DMS153 (cell line): ENCODE results near the gene SLC24A5.
A peak's percentile ranks its signal among the peaks of the same experiment; 100 is the strongest.

Experiments
- DNase-seq: peaks from one replicate; lab custom pipeline; 2025; lab: John Stamatoyannopoulos, UW

Gene SLC24A5

GRCh38 chr15:48112242-48112641 lies 8.5 kb upstream of the SLC24A5 start:
- DNase-seq, result peak; percentile 25

DNA sequence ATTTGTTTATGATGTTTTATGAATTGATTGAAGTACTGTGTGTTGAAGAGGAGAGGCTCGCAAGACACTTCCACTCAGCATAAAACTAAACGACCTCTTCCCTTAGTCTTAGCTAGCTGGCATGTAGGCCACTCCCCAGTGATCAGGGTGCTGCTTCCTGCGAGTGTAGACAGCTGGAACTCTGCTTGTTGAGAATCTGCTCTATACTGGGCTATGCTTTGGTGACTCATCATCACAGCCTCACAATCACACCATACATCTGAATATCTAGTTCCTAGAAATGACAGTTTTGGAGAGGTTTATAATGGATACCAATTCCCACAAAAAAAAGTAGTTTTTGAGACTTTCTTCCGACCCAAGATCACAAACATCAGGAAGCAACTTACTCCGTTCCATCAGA lies 1.5 kb upstream of the SLC24A5 start:
- no peak for DNase-seq

GRCh38 chr15:48121849-48122248 lies 1.1 kb downstream of the SLC24A5 start:
- DNase-seq, result no peak

GRCh38 chr15:48126667-48127355 lies 6.0 kb downstream of the SLC24A5 start:
- no peak for DNase-seq

- no peak for DNase-seq
Observed at GRCh38 chr15:48131324-48131723, 10.5 kb downstream of the SLC24A5 start.

GRCh38 chr15:48132874-48133273 lies 12.1 kb downstream of the SLC24A5 start:
- DNase-seq, result no peak

- DNase-seq, result no peak
Observed at GRCh38 chr15:48143856-48144255, 23.1 kb downstream of the SLC24A5 start.

DNA sequence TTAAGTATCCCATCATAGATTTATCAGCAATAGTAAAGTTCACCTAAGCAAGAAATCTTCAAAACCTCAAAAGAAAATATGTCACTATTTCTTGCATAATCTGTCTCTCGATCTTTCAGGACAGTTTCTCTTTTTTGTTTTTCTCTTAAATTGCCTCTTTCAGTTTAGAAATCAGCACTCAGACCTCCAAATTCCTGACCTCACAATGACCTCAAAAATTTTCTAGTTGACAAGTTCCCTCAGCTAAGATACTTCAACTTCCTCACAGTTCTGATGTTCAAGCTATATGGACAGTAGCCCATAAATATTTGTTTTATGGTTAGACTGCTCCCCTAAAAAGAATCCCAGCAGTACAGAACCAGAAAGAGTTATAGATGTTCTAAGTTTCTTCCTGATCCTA lies 24.1 kb downstream of the SLC24A5 start:
- no peak for DNase-seq

GRCh38 chr15:48145923-48146322 lies 25.1 kb downstream of the SLC24A5 start:
- DNase-seq, result no peak

DNA sequence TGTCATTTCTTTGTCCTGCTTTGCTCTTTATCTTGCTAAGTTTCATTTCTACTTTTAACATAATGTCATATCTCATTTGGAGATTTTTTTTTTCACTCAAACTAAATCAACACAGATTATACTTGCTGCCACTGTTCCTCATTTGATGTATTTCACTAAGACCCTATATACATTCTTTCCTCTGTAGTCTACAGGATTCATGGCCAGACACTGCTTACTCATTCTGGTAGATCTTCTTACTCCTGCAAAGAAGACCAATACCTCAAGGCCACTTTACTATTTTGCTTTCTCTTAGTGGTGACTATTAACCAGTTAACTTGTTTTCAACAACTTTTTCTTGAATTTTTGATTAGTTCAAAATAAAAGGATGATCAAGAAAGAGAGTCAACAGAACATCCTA lies 26.6 kb downstream of the SLC24A5 start:
- no peak for DNase-seq

- DNase-seq, result no peak
Observed at GRCh38 chr15:48149858-48150257, 29.1 kb downstream of the SLC24A5 start.

- DNase-seq, result no peak
Observed at GRCh38 chr15:48153526-48153925, 32.7 kb downstream of the SLC24A5 start.

DNA sequence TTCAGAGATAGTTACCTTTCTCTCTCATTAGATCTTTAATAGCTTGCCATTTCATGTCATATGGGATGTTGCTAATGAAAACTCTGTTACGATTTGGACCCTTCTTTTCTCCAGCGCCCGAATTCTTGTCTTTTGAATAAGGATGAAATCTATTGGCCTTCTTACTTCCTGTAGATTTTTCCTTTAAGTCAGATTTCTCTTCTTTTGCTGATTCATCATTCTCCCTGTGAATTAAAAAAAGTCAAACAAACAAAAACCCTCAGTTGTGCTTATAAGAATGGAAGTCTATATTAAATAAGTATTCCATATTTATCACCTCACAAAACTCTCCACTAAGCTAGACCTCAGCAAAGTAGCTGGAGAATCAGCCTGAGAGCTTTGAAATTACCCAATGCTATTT lies 47.8 kb downstream of the SLC24A5 start:
- DNase-seq, result no peak

- DNase-seq, result peak; percentile 1
Observed at GRCh38 chr15:48170981-48171380, 50.2 kb downstream of the SLC24A5 start.

DNA sequence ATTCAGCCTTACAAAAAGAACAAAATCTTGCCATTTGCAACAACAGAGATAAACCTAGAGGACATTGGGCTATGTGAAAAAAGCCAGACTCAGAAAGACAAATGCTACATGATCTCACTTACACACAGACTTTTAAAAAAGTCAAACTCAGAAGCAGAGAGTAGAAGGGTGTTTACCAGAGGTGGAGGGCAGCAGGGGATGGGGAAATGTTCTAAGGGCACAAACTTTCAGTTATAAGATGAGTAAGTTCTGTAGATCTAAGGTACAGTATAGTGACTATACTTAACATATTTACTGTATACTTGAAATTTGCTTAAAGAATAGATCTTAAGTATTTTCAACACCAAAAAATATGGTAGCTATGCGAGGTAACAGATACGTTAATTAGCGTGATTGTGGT lies 54.3 kb downstream of the SLC24A5 start:
- DNase-seq, result no peak

DNA sequence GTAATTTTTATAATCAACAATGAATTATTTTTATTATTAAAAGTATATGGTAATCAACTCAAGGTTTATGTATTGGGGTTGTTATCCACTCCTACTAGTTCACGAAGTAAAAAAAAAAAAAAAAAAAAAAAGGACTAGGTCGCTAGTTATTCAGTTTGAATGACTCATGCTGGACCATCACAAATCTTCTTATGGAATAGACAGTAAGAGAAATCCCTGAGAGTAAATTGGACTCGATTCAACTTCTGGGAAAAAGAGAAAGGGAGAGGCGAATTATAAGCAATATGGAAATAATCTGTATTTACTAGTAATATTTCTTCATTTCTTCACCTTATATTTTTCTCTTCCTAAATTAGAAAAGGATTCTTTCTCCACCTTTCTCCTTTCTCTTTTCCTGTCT lies 55.3 kb downstream of the SLC24A5 start:
- no peak for DNase-seq

DNA sequence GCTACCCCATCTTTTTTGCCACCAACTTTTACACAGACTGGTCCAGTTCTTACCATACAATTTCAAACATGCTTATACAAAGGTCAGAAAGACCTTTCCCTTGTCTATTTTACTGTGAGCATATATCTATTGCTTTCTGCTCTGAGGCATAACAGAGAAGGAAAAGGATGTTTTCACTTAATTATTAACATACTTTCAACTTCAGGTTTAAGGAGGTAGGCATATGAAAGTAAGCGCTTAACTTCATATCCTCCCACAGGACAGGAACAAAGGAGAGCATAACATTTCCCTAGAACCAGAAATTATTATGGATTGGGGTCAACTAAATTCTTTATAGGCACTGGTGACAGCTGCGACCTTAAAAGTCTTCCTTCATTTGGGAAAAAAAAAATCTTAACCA lies 56.2 kb downstream of the SLC24A5 start:
- DNase-seq, result no peak

DNA sequence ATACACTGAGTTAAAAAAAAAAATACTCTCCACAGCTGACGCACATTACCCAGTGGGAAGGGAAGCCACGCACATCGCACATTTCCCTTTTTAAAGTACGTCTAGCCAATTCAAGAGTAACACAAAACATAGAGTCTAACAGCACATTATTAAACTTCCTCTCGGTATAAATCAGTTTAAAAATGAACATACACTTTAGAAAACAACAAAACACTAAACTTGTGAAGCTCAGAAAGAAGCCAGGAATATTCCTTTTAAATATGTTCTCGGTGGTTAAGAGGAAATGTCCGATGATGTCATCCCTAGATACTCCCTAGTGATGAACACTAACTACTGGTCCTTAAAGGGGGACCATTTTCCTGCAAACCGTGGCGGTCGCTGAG lies 56.6 kb downstream of the SLC24A5 start:
- DNase-seq, result peak; percentile 5

GRCh38 chr15:48177766-48178647 lies 57.2 kb downstream of the SLC24A5 start, which contains the start of gene MYEF2:
MYEF2 (minus strand) TSS chr15:48178295; CDS start chr15:48178237, 58 bp downstream.
- peak; percentile 55 for DNase-seq

DNA sequence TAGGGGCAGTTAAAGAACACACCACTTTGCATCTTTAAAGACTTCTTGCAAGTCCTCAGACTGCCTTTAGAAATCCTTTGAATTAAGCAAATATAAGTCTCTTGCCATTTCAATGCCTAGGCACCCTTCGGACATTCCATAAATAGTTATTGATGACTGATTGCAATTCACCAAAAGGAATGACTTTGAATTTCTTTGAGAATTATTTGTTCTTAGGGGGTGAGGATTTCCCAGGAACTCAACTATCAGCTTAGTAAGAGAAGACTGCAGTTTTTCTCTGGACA lies 57.8 kb downstream of the SLC24A5 start:
- no peak for DNase-seq

GRCh38 chr15:48182749-48183148 lies 62.0 kb downstream of the SLC24A5 start:
- no peak for DNase-seq

- no peak for DNase-seq
Observed at GRCh38 chr15:48185529-48185928, 64.7 kb downstream of the SLC24A5 start.

GRCh38 chr15:48186271-48186670 lies 65.5 kb downstream of the SLC24A5 start:
- DNase-seq, result no peak
